HG03139 (cell line): ENCODE data around the gene ELP5.
A peak's percentile ranks its signal among the peaks of the same experiment; 100 is the strongest.

ENCODE experiments used
- ATAC-seq: cut with Tn5 transposase; IDR thresholded peaks from one replicate; pipeline ENCODE4 v1.9.1; 2021; ENCODE audit not compliant: unreplicated experiment

Gene ELP5

GRCh38 chr17:7218758-7219157 lies 33.3 kb upstream of the ELP5 start:
- no peak for ATAC-seq

GRCh38 chr17:7219229-7219811 lies 32.7 kb upstream of the ELP5 start:
- ATAC-seq = no peak

- peak; percentile 49 for ATAC-seq
Measured at GRCh38 chr17:7219812-7220592, 32.0 kb upstream of the ELP5 start, which contains the start of the genes ACADVL and DLG4. TSS of gene ACADVL (plus strand) at chr17:7219938. CDS start at chr17:7219985, 47 bp downstream. TSS of gene DLG4 (minus strand) at chr17:7219836.

GRCh38 chr17:7220593-7221277 lies 31.3 kb upstream of the ELP5 start:
- ATAC-seq = no peak

- no peak for ATAC-seq
Measured at GRCh38 chr17:7221278-7222092, 30.5 kb upstream of the ELP5 start.

GRCh38 chr17:7222093-7222971 lies 29.7 kb upstream of the ELP5 start:
- ATAC-seq = no peak

GRCh38 chr17:7222972-7223292 lies 29.1 kb upstream of the ELP5 start:
- ATAC-seq = no peak

- ATAC-seq = no peak
Measured at GRCh38 chr17:7223375-7223774, 28.6 kb upstream of the ELP5 start.

GRCh38 chr17:7224110-7224509 lies 27.9 kb upstream of the ELP5 start:
- ATAC-seq = no peak

GRCh38 chr17:7224661-7225111 lies 27.3 kb upstream of the ELP5 start:
- no peak for ATAC-seq

GRCh38 chr17:7225711-7226331 lies 26.2 kb upstream of the ELP5 start:
- no peak for ATAC-seq

GRCh38 chr17:7226721-7227710 lies 25.0 kb upstream of the ELP5 start:
- no peak for ATAC-seq

- ATAC-seq = no peak
Measured at GRCh38 chr17:7228920-7229319, 23.1 kb upstream of the ELP5 start.

GRCh38 chr17:7229504-7229903 lies 22.5 kb upstream of the ELP5 start:
- no peak for ATAC-seq

GRCh38 chr17:7232114-7232513 lies 19.9 kb upstream of the ELP5 start:
- no peak for ATAC-seq

GRCh38 chr17:7233701-7234082 lies 18.3 kb upstream of the ELP5 start:
- no peak for ATAC-seq

- ATAC-seq = peak; percentile 48
Measured at GRCh38 chr17:7234083-7234951, 17.7 kb upstream of the ELP5 start, which contains the start of gene DVL2. TSS of gene DVL2 (minus strand) at chr17:7234517. CDS start at chr17:7234262, 255 bp downstream.
